Stromal cell of bone marrow (primary cell): Measurements from ENCODE around the gene SH3GL2.

ENCODE experiments used
- DNase-seq: peaks from one replicate; pipeline ENCODE4 v3.0.0-alpha.2; 2012; ENCODE audit warnings: low read depth

Gene SH3GL2

DNA sequence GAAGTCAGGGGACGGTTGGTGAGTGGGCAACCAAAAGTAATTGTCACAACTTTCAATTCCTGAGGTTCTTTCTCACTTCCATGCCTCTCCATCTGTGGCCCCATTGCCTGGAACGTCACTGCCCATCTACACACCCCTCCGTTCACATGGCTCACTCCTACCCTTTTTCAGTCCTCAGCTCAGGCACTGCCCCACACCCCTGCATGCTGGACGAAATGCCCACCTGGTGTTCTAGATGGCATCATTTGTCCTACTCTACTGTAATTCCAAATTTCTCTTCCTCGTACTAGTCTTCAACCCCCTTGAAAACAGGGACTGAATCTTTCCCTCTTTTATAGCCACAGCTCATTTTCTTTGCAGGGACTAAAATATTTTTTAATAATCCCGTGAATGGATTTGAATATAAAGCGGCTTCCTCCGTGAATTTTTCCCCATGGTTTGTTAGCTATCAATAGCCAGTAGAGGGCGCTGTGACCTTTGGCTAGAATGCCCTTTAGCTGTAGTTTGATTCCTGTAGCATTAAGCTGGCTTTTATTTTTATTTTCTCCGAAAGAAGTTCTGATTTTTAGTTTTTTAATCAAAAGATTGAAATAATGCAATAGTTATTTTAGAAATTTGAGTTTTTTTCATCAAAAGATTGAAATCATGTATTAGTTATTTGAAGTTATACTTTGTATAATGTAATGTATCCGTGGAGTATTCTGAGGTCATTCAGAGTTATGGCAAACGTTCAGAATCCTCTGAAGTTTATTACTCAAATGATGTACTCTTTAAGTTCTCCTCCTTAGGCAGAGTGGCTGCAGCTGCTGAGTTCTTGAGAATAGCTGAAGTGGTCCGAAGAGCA is 232.1 kb downstream of the SH3GL2 start:
- DNase-seq: peak; percentile 52

DNA sequence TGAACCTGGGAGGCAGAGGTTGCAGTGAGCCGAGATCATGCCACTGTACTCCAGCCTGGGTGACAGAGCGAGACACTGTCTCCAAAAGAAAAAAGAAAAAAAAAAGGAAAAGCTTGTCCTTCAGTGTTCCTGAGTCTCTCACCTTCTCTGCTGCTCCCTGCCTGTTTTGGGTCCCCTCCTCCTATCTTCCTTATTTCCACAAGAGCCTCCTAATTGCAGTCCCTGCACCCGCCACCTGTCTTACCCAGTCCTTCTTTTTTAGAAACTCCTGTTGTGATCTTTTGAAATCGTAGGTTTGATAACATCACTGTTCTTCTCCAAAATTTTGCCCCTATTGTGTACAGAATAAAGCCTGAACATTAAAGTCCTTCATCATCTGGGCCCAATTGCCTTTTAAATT is 234.9 kb downstream of the SH3GL2 start:
- no peak for DNase-seq

DNA sequence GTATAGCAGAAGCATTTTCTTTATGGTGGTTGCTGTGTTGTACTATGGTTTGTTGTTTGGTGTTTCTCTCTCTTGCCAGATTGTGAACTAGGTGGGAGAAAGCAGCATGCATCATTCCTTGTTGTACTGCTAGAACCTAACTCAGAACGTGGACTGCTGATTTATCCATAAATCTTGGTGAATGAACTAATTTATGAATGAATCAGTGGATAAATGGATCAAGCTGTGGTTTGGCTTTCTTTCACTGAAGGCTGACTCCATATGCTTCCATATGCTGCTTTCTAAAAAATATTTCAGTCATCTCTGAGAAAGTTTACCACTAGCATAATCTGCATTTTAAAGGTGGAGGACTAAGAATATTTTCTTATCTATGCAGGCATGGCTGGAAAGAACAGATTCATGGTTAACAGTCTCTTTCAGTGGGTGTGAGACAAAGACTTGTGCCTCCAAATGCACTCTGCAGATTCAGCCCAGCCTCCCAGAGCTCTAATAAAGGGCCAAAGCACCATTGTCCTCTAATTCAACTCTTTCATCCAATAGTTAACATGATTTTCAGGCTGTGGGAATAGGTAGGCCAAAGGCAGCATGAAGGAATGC is 237.7 kb downstream of the SH3GL2 start:
- DNase-seq: no peak

DNA sequence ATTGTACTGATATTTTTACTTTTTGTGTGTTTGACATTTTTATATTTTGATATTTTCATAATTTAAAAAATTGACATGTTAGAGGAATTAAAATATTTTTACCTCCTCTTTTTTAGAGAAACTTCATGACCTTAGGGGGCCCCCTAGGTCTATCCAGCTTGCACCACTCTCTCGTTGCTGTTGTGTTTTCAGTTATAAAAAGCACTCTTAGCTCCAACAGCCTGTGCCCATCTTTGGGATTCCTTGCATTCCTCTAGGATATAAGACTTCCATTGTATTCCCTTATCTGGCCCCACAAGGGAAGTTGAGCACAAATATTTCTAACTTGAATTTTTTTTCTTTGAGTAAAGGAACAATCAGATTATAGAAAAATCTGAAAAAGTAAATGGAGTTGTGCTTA is 245.3 kb downstream of the SH3GL2 start:
- DNase-seq: no peak

DNA sequence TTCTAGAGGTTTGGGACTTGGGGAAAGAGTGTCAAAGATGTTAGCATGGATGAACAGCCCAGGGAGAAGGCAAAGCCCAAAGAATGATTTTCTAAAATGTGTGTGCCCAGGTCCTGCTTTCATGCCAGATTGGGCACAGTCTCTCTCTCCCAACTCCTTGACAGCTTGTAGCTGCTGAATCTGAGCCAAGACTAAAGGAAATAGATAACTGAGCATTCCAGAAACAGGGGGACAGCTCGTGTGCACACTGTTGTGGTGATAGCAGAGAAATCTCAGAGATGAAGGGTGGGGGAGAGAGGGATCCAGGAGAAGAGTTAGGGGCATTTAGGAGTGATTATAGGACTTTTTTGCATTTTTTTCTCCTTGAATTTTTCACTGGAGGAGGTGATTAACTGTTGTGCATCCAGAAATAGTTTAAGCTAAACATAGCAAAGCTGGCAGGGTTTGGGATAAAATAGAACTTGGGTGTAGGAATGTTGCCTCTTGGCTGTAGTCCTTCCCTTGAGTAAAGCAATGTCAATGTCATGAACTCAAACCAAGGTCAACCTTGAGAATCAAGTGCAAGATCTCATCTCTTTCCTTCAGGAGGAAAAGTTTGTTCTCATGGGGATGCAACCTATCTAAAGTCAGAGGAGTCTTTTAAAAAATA is 245.9 kb downstream of the SH3GL2 start:
- DNase-seq: no peak

DNA sequence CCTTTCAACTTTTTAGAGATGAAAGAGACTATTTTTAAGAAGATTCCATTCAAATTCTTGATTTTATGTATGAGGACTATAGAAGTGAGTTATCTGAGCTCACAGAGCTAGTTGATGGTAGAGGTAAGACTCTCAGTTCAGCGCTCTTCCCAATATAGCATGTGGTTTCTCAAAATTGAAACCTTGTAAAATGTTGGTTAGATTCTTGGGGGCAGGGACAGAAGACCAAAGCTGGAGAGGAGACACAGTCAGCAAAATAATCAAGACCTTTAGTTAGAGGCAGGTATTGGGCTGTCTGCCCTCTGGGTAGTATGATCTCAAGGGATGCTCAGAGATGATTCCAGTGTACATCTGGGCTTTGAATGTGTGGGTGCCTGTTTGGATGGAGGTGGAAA is 246.4 kb downstream of the SH3GL2 start:
- no peak for DNase-seq

DNA sequence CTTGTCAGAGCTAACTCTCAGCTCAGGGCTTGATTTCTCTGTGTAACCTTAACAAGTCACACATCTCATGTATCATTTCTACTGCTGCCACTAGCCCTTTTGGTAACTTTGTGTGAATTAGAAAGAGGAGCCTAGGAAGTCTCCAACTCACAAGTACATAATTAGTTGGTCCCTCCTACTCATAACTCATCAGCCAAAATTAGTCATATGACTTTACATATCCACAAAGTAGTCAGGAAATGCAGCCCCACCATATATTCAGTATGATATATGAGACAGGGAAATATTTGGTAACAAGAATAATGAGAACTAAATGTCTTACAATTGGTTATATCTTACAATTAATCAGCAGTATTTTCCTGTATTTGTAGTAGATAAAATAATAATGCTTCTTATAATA is 250.2 kb downstream of the SH3GL2 start:
- no peak for DNase-seq

DNA sequence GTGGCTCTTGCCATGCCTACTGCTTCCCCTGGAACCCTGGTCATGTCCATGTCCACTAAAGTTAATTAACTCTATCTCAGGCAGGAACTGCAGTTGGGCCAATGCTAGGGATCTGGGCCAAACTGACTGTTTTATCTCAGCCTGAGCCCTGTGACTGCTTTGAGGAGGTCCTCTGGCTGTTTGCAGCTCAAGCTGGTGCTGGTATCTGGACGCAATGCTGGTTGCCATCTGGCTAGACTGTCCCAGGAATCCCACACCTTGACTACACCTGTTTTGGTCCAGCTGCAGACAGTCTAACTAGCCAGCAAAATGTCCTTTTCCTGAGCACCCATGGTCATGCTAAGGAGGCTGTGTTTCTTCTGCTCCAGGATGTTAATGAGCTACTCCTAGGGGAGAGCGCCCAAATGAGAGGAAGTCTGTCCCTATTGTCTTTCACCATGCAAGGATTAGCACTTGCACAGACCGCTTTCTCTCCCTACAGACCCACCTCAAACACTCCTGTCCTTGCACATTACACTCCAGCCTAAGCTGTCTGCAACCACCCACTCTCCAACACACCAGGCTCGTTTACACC is 251.0 kb downstream of the SH3GL2 start:
- no peak for DNase-seq

DNA sequence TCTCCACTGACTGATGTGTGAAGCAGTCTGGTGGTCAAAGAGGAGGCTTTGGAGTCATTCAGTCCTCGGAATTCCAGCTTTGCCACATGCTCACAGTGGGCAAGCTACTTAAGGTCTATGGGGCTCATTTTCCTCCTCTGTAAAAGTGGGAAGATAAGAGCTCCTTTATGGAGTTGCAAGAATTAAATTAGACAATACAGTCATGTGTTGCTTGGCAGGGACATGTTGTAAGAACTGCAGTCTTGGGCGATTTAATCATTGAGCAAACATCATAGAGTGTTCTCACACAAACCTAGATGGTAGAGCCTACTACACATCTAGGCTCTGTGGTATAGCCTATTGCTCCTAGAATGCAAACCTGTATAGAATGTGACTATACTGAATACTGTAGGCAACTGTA is 253.9 kb downstream of the SH3GL2 start:
- no peak for DNase-seq

DNA sequence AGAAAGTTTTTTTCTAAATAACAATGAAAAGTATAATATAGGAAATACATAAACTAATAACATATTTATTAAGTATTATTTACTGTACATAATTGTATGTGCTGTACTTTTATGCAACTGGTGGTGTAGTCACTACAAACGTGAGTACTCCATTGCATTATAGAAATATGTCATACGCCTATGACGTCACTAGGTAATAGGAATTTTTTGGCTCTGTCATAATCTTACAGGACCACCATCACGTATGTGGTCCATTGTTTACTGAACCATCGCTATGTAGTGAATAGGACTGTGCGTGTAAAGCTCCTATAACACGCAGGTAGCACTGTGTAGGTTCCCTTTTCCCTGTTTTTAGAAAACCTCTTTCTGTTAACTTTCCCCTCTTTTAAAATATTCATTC is 255.0 kb downstream of the SH3GL2 start:
- no peak for DNase-seq

DNA sequence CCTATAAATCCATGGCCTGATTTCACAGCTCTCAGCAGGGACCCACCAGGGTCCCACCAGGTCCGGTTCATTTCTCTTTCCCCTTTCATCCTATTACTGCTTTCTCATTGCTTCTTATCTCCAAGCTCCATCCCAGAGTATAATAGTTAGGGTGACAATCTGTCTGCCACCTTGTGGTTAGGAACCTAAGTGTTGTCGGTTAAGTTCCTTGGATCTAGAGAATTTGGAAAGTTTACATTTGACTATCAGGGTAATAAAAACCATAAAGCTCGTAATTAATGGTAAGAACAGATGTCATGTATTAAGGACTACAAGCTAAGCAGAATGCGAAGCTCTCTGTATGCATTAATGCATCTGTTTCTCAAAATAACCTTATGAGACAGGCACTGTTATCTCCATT is 259.1 kb downstream of the SH3GL2 start:
- no peak for DNase-seq

DNA sequence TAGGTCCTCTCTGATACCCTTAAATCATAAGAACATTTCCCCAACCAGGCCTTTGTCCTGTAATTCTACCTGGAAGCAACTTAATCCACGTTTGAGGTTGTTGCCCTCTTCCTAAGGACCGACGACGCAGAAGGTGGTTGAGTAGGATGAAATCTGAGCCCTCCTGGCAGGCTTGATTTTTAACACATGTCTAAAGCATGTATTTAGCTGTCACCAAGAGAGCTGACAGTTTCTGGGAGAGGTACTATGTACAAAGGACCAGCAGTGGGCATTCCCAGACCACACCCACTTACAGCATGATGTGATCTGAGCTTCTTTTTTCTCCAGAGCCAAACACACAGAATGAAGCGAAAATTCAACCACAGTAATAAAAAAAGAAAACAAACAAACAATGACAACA is 260.9 kb downstream of the SH3GL2 start:
- DNase-seq: no peak

DNA sequence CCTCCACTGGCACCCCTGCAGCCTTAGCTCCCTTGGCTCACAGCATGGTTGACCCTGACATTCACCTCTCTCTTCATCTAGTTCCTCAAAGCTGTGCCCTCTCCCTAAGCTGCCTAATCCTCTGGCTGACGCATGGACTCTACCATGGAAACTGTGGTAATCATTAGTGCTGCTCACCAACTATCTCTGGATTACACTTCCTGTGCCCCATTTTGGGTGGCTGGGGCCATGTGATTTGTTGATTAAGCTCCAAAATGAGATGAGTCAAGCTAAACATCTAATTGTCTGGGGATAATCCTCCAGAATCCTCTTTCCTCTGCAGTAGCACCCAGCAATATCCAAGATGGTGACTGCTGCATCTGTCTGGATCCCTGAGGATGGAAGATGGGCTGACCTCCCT is 264.4 kb downstream of the SH3GL2 start:
- no peak for DNase-seq
